GM12878 (cell line): ENCODE data around the gene WSCD2. TPM values are rescaled to one million over a fixed set of nuclear protein-coding genes. Genes with fewer than 3 reads are reported as not detected.

Experiments
- ATAC-seq: fragments of 200-7000 bp; cut with Tn5 transposase; 3 replicates; pipeline ENCODE4 v1.9.1; 2020; ENCODE audit warnings: mild to moderate bottlenecking, moderate library complexity
- BruUV-seq: library from RNA; stranded (reverse); fragments of 400-500 nt; replicated peaks from 2 replicates; lab custom pipeline; 2021; lab: Mats Ljungman, UMichigan
- CTCF ChIA-PET: fragments of 300-600 bp; sonication (Branson Sonifier 250); formaldehyde crosslinking; extraction: SDS; loops from one replicate; lab custom pipeline; 2021; ENCODE audit warnings: inconsistent platforms; lab: Yijun Ruan, JAX
- POLR2A ChIA-PET: fragments of 350-600 bp; formaldehyde crosslinking; extraction: SDS; loops from one replicate; lab custom pipeline; 2021; ENCODE audit warnings: inconsistent platforms; lab: Charles Lee
- RAD21 ChIA-PET: fragments of 300-600 bp; sonication (Branson Sonifier 250); formaldehyde crosslinking; loops from one replicate; lab custom pipeline; 2023; ENCODE audit warnings: antibody characterized with exemption; ENCODE audit not compliant: unreplicated experiment; lab: Charles Lee
- SMC1A ChIA-PET: fragments of 300-600 bp; sonication (Branson Sonifier 250); formaldehyde crosslinking; loops from one replicate; lab custom pipeline; 2023; ENCODE audit not compliant: unreplicated experiment, uncharacterized antibody; lab: Charles Lee
- DNase-seq: peaks from one replicate; pipeline ENCODE4 v3.0.0-alpha.2; 2011; ENCODE audit warnings: low read depth, low spot score
- FAIRE-seq: peaks from 3 replicates; lab custom pipeline; 2011; peaks lifted over from hg19 to GRCh38; lab: Jason Lieb, UNC
- H2AFZ ChIP-seq: 2 replicates; pipeline ENCODE4 v1.6.0; 2011; ENCODE audit warnings: low read depth, low read length, control low read depth; ENCODE audit not compliant: control insufficient read depth
- H3K27ac ChIP-seq: 2 replicates; pipeline ENCODE4 v1.5.1; 2011; ENCODE audit warnings: control low read depth; ENCODE audit not compliant: control insufficient read depth, insufficient read depth
- H3K27me3 ChIP-seq, 2 experiments: replicated peaks in 1 of 2; 2 replicates each; pipeline versions ENCODE4 v1.6.0 to v1.6.1; 2011; ENCODE audit warnings: low read length in 1 of 2; ENCODE audit not compliant: control insufficient read depth in 2 of 2, insufficient read depth in 2 of 2
- H3K36me3 ChIP-seq, 2 experiments: 2 replicates each; pipeline ENCODE4 v1.5.1; 2011; ENCODE audit warnings: low read length in 1 of 2; ENCODE audit not compliant: control insufficient read depth in 2 of 2, insufficient read depth in 2 of 2
- H3K4me1 ChIP-seq: 2 replicates; pipeline ENCODE4 v1.6.1; 2011; ENCODE audit warnings: mild to moderate bottlenecking, low read length, moderate library complexity, mixed read lengths; ENCODE audit not compliant: control insufficient read depth, insufficient read depth
- H3K4me2 ChIP-seq: 2 replicates; pipeline ENCODE4 v1.6.0; 2011; ENCODE audit warnings: control low read depth; ENCODE audit not compliant: control insufficient read depth, insufficient read depth
- H3K4me3 ChIP-seq: fragments of 200-600 bp; sonication (generic); 2 replicates; pipeline ENCODE4 v1.5.1; 2016
- H3K79me2 ChIP-seq: 2 replicates; pipeline ENCODE4 v1.6.0; 2011; ENCODE audit warnings: low read length; ENCODE audit not compliant: control insufficient read depth, insufficient read depth
- H3K9ac ChIP-seq: 2 replicates; pipeline ENCODE4 v1.8.0; 2011; ENCODE audit warnings: low read length, control low read depth, mixed read lengths; ENCODE audit not compliant: control insufficient read depth, insufficient read depth
- H3K9me3 ChIP-seq: replicated peaks from 3 replicates; pipeline ENCODE4 v1.5.1; 2011; ENCODE audit warnings: mild to moderate bottlenecking, low read length; ENCODE audit not compliant: control insufficient read depth, insufficient read depth
- H4K20me1 ChIP-seq: 2 replicates; pipeline ENCODE4 v1.6.0; 2011; ENCODE audit not compliant: control insufficient read depth, insufficient read depth
- ATF3 ChIP-seq: IDR thresholded peaks from 2 replicates; pipeline ENCODE4 v1.6.1; 2011; ENCODE audit warnings: low read depth, mild to moderate bottlenecking, low read length, moderate library complexity, borderline replicate concordance; ENCODE audit errors: extremely low read depth
- BMI1 ChIP-seq: fragments of 450-650 bp; IDR thresholded peaks from 2 replicates; pipeline ENCODE4 v1.6.1; 2016; ENCODE audit warnings: mild to moderate bottlenecking, moderate library complexity, borderline replicate concordance
- CBX5 ChIP-seq: sonication (generic); IDR thresholded peaks from 2 replicates; pipeline ENCODE4 v1.6.1; 2016; ENCODE audit warnings: low read depth, moderate library complexity, mild to moderate bottlenecking, inconsistent platforms
- CHD1 ChIP-seq: IDR thresholded peaks from 2 replicates; pipeline ENCODE4 v1.6.1; 2012; ENCODE audit warnings: low read depth, low read length, improper control_type of control experiment
- GABPA ChIP-seq: IDR thresholded peaks from 2 replicates; pipeline ENCODE4 v1.6.1; 2014; ENCODE audit warnings: antibody characterized with exemption, low read depth, mild to moderate bottlenecking, inconsistent platforms
- GATAD2B ChIP-seq: fragments of 450-650 bp; conservative IDR thresholded peaks from 2 replicates; pipeline ENCODE4 v1.6.1; 2017; ENCODE audit warnings: low read depth, mild to moderate bottlenecking, moderate library complexity
- IKZF1 ChIP-seq: fragments of 450-650 bp; conservative IDR thresholded peaks from 2 replicates; pipeline ENCODE4 v1.6.1; 2017; ENCODE audit warnings: antibody characterized with exemption, mild to moderate bottlenecking
- NR2C1 ChIP-seq: fragments of 450-650 bp; IDR thresholded peaks from 2 replicates; pipeline ENCODE4 v1.6.1; 2017; ENCODE audit warnings: antibody characterized with exemption, mild to moderate bottlenecking, moderate library complexity
- PML ChIP-seq: IDR thresholded peaks from 2 replicates; pipeline ENCODE4 v1.6.1; 2012; ENCODE audit warnings: low read length, inconsistent platforms
- POU2F2 ChIP-seq: IDR thresholded peaks from 3 replicates; pipeline ENCODE4 v1.6.1; 2011; ENCODE audit warnings: low read depth, mild to moderate bottlenecking, low read length, borderline replicate concordance
- TCF3 ChIP-seq: IDR thresholded peaks from 2 replicates; pipeline ENCODE4 v1.6.1; 2012; ENCODE audit warnings: low read depth, mild to moderate bottlenecking, low read length, borderline replicate concordance; ENCODE audit not compliant: insufficient read depth
- USF2 ChIP-seq: IDR thresholded peaks from 2 replicates; pipeline ENCODE4 v1.6.1; 2011; ENCODE audit warnings: low read depth, low read length, improper control_type of control experiment, borderline replicate concordance
- ZBTB4 ChIP-seq: fragments of 450-650 bp; formaldehyde crosslinking; IDR thresholded peaks from 2 replicates; pipeline ENCODE4 v1.4.0; 2022; ENCODE audit warnings: mild to moderate bottlenecking, moderate library complexity
- WGBS: methylation state at CpG from one replicate; pipeline ENCODE4 v1.1.6; 2016; ENCODE audit warnings: low lambda C conversion rate; ENCODE audit not compliant: insufficient replicate concordance, insufficient coverage; ENCODE audit errors: missing lambda C conversion rate; 5-methylcytosine and 5-hydroxymethylcytosine counted together
- in situ Hi-C: fragments of 300-500 bp; cut with MboI; formaldehyde crosslinking; loops from 9 replicates; pipeline ENCODE4 v1.14.3; 2018; ENCODE audit warnings: mixed read lengths
- intact Hi-C: fragments of 100-400 bp; cut with micrococcal nuclease; formaldehyde crosslinking; loops from one replicate; pipeline ENCODE4 v1.14.2; 2022; ENCODE audit not compliant: unreplicated experiment
- polyA plus RNA-seq, 11 experiments: library from polyadenylated mRNA; depleted of rRNA in 4 of 11; unstranded in 6 of 11; stranded (reverse) in 5 of 11; fragments of >200 nt; fragmentation: Nextera tagmentation in 4 of 11; fragmentation: Illumina TruSeq in 1 of 11; extraction: Ambion mirVana in 4 of 11; extraction: Trizol in 1 of 11; gene quantifications; 1 replicate in 1 of 11; 2 replicates in 10 of 11; pipeline versions ENCODE4 v1.2.1 to v1.2.3, GENCODE V29; 2011 to 2016; ENCODE audit warnings: inconsistent platforms in 2 of 11, missing spikeins in 2 of 11, low read depth in 1 of 11
- total RNA-seq, 4 experiments: library from RNA; depleted of rRNA in 3 of 4; stranded (reverse); fragments of >200 nt in 3 of 4; fragmentation: Illumina TruSeq in 1 of 4; extraction: Trizol in 1 of 4; gene quantifications; 2 replicates each; pipeline versions ENCODE4 v1.2.1 to v1.2.3, GENCODE V29; 2013 to 2021

Gene WSCD2
- total and polyA plus RNA-seq, 10 of the 15 experiments (the other 5 are each of a cell fraction or from before 2014, with no cell fraction given), result 0.41 TPM; not detected in 9

- in situ Hi-C loops, result no loop called here
- H3K27me3 ChIP-seq, result no peaks in the 10 kb centered on the region
- BruUV-seq, result no TSS peak
- RAD21 ChIA-PET, result interaction anchor here (0.5 to 2.7 kb wide), 3 partner anchors 38 to 105 kb away, joined by 3 to 8 read pairs (median 3); no protein-coding TSS in a partner anchor
- H3K9me3 ChIP-seq, result peaks cover 2% of the 10 kb centered on the region; the same call in 1 of the 3 replicates
- FAIRE-seq, result no peak
- intact Hi-C loops, result no loop called here
- H3K4me2 ChIP-seq, result no peak overlapping the region
- 25% methylated on average over 3 of the region's 3 CpGs for WGBS
- no peak overlapping the region for H3K4me3 ChIP-seq
- no peak overlapping the region for H3K9ac ChIP-seq
- no peak for ATAC-seq
- no peaks in the 10 kb centered on the region; the same call in 1 of the 2 replicates for H4K20me1 ChIP-seq
- peaks cover 3 to 13% of the 10 kb centered on the region in 2 experiments; a peak in 3 of 4 replicates for H3K36me3 ChIP-seq
- POLR2A ChIA-PET, result interaction anchor here (1.6 to 3.1 kb wide), 2 partner anchors 10 to 17 kb away, joined by 3 to 16 read pairs; no protein-coding TSS in a partner anchor
- SMC1A ChIA-PET, result interaction anchor here (0.7 to 3.0 kb wide), 14 partner anchors 10 to 160 kb away, joined by 3 to 19 read pairs (median 4); no protein-coding TSS in a partner anchor
- no peak overlapping the region for H3K27ac ChIP-seq
- CTCF ChIA-PET, result interaction anchor here (0.6 to 2.2 kb wide), 7 partner anchors 11 to 697 kb away, joined by 3 to 11 read pairs (median 4); no protein-coding TSS in a partner anchor
- H2AFZ ChIP-seq, result no peak overlapping the region
- H3K4me1 ChIP-seq, result peaks cover 48% of the 10 kb centered on the region
- DNase-seq, result no peak
- peaks cover 2% of the 10 kb centered on the region; the same call in 1 of the 2 replicates for H3K79me2 ChIP-seq
- TF ChIP-seq IKZF1 (no peak), ZBTB4 (CRISPR knock-in tag) (no peak), PML (no peak), NR2C1 (no peak), ATF3 (no peak), CBX5 (no peak), TCF3 (no peak), USF2 (no peak), BMI1 (no peak), GABPA (no peak), GATAD2B (no peak), POU2F2 (no peak), CHD1 (no peak)
Measured at GRCh38 chr12:108296945-108297344, 167.9 kb downstream of the WSCD2 start.
